Heart right ventricle (tissue), 16 donors: Measurements from ENCODE around the gene F12. TPM values are rescaled to one million over a fixed set of nuclear protein-coding genes. Genes with fewer than 3 reads are reported as not detected.

Experiments used
- ATAC-seq, 8 donors: fragments of 200-7000 bp; cut with Tn5 transposase; one replicate each; pipeline ENCODE4 v1.9.1; 2020; ENCODE audit warnings: mild to moderate bottlenecking in 8 of 8, moderate library complexity in 8 of 8, moderate number of reproducible peaks in 1 of 8
- DNase-seq, 2 donors: peaks; one replicate each; pipeline ENCODE4 v3.0.0-alpha.2; 2020
- H3K27ac ChIP-seq, 10 donors: fragments of 200-600 bp; sonication (generic) in 2 of 10; one replicate each; pipeline versions ENCODE4 v1.5.0 to v1.8.0; 2020 to 2022; ENCODE audit warnings: mild to moderate bottlenecking in 3 of 10
- H3K27me3 ChIP-seq, 7 donors: fragments of 200-600 bp; one replicate each; pipeline ENCODE4 v1.8.0; 2021 to 2022; ENCODE audit warnings: mild to moderate bottlenecking in 2 of 7
- H3K36me3 ChIP-seq, 9 donors: fragments of 200-600 bp; sonication (generic) in 1 of 9; one replicate each; pipeline versions ENCODE4 v1.5.0 to v1.8.0; 2020 to 2022; ENCODE audit warnings: mild to moderate bottlenecking in 2 of 9
- H3K4me1 ChIP-seq, 9 donors: fragments of 200-600 bp; sonication (generic) in 1 of 9; one replicate each; pipeline versions ENCODE4 v1.5.0 to v1.8.0; 2020 to 2022; ENCODE audit warnings: mild to moderate bottlenecking in 4 of 9
- H3K4me3 ChIP-seq, 10 donors: fragments of 200-600 bp; sonication (generic) in 2 of 10; one replicate each; pipeline versions ENCODE4 v1.5.0 to v1.8.0; 2020 to 2022; ENCODE audit warnings: mild to moderate bottlenecking in 7 of 10, moderate library complexity in 2 of 10
- H3K9me3 ChIP-seq, 11 donors: fragments of 200-600 bp in 10 of 11; sonication (generic) in 2 of 11; one replicate each; pipeline versions ENCODE4 v1.5.0 to v1.8.0; 2013 to 2022; ENCODE audit warnings: mild to moderate bottlenecking in 2 of 11, control low read depth in 1 of 11, moderate library complexity in 1 of 11
- CTCF ChIP-seq, 9 donors: fragments of 200-600 bp; sonication (generic) in 2 of 9; IDR thresholded peaks; one replicate each; pipeline versions ENCODE4 v1.5.0 to v1.8.0; 2021 to 2022; ENCODE audit warnings: antibody characterized with exemption in 9 of 9, mild to moderate bottlenecking in 5 of 9, moderate library complexity in 1 of 9
- WGBS, 2 donors: extraction: QIAGEN DNeasy Blood & Tissue Kit; methylation state at CpG; one replicate each; pipeline ENCODE4 v1.1.7; 2013; ENCODE audit warnings: inconsistent platforms in 1 of 2; 5-methylcytosine and 5-hydroxymethylcytosine counted together
- intact Hi-C, 10 donors: fragments of 100-400 bp; cut with DNase I; formaldehyde crosslinking; loops; one replicate each; pipeline versions ENCODE4 v1.11.1 to v1.14.2; 2022
- polyA plus RNA-seq, 2 donors: library from polyadenylated mRNA; stranded (reverse); fragments of 200-250 nt; gene quantifications; one replicate each; pipeline ENCODE4 v1.2.3, GENCODE V29; 2013
- total RNA-seq, 10 donors: library from RNA; stranded (reverse); fragmentation: NEBNext Ultra II Directional in 3 of 10; extraction: Animal tissue kit (Norgen Biotek cat#: 25700) in 3 of 10; gene quantifications; one replicate each; pipeline versions ENCODE4 v1.2.1 to v1.2.4, GENCODE V29; 2021 to 2023
- donor health status: Arrhythmogenic right ventricular cardiomyopathy.
- donor health status: ischemic (EF 13 %, LVEDD 7.1; RV severe dilation, severe dysfunction).
- donor health status: healthy with polysubstance abuse.
- donor health status: DM: no; HTN: yes; CAD: no.
- donor health status: DM: no; HTN: no; CAD: no.
- donor health status: ischemic (EF 25% LVEDD 6.9; RV normal size, moderate dysfunction).
- donor health status: ischemic (EF 25% LVEDD 5.7; RV mildly dilated, moderate dysfunction).
- donor health status: healthy.
- donor health status: DM: yes; HTN: yes; CAD: no.
- donor health status: Ischemic cardiomyopathy.
- donor health status: ischemic (EF 35%, LVEDD 5.7; RV mildly dilated, moderate dysfunction).
- donor health status: nonischemic (EF 11% LVEDD 7.7; RV severe dilation, severe dysfunction).
- donor health status: DM: yes; HTN: yes; CAD: no.
- donor health status: PGD.
- donor health status: ischemic (EF 29% LVEDD 5.4; RV normal size, mild dysfunction).
- donor health status: nonischemic (EF 23%, LVEDD 6.1; RV moderate dilation, normal function).

F12 gene
- total and polyA plus RNA-seq, 12 donors: 0.25 to 0.37 (median 0.28) TPM; not detected in 9

GRCh38 chr5:177437623-177438022 is 28.3 kb upstream of the F12 start:
- TF ChIP-seq CTCF (IDR thresholded peaks at IDR 0.05): no peak
- Histone ChIP-seq H3K27me3 (no peaks in the 10 kb centered on the region), H3K36me3 (peaks cover 0 to 100% (median 34%) of the 10 kb centered on the region in 9 donors), H3K4me3 (no peak overlapping the region), H3K9me3 (no peaks in the 10 kb centered on the region), H3K4me1 (peaks cover 0 to 12% (median 2%) of the 10 kb centered on the region in 9 donors), H3K27ac (no peak overlapping the region)
- ATAC-seq (no peak), DNase-seq (no peak)
- WGBS, 2 donors: 74 to 75% methylated on average over 4 of the region's 4 CpGs
- intact Hi-C loops: no loop called here

GRCh38 chr5:177435847-177436536 is 26.6 kb upstream of the F12 start:
- no peaks in the 10 kb centered on the region for H3K27me3 ChIP-seq
- no peak overlapping the region for H3K4me3 ChIP-seq
- WGBS, 2 donors: 94 to 96% methylated on average over 37 of the region's 37 CpGs
- ATAC-seq (no peak), DNase-seq (no peak)
- peaks cover 0 to 29% (median 18%) of the 10 kb centered on the region in 9 donors for H3K4me1 ChIP-seq
- peaks cover 0 to 100% (median 34%) of the 10 kb centered on the region in 9 donors for H3K36me3 ChIP-seq
- H3K27ac ChIP-seq: no peak overlapping the region
- intact Hi-C loops: no loop called here
- H3K9me3 ChIP-seq: no peaks in the 10 kb centered on the region
- TF ChIP-seq CTCF (IDR thresholded peaks at IDR 0.05): no peak

GRCh38 chr5:177434942-177435738 is 25.8 kb upstream of the F12 start:
- H3K9me3 ChIP-seq: no peaks in the 10 kb centered on the region
- H3K27ac ChIP-seq: no peak overlapping the region
- peaks cover 0 to 37% (median 19%) of the 10 kb centered on the region in 9 donors for H3K4me1 ChIP-seq
- TF ChIP-seq CTCF (IDR thresholded peaks at IDR 0.05): no peak
- ATAC-seq (no peak), DNase-seq (no peak)
- peaks cover 0 to 100% (median 34%) of the 10 kb centered on the region in 9 donors for H3K36me3 ChIP-seq
- WGBS, 2 donors: 95% methylated on average over 20 of the region's 20 CpGs
- no peaks in the 10 kb centered on the region for H3K27me3 ChIP-seq
- no peak overlapping the region for H3K4me3 ChIP-seq
- intact Hi-C loops: no loop called here

- no peak for ATAC-seq
- no peak for TF ChIP-seq CTCF (IDR thresholded peaks at IDR 0.05)
- H3K9me3 ChIP-seq: no peaks in the 10 kb centered on the region
- peaks cover 0 to 96% (median 34%) of the 10 kb centered on the region in 9 donors for H3K36me3 ChIP-seq
- H3K27ac ChIP-seq: no peak overlapping the region
- H3K4me1 ChIP-seq: peaks cover 0 to 44% (median 19%) of the 10 kb centered on the region in 9 donors
- WGBS, 2 donors: 93 to 95% methylated on average over 8 of the region's 8 CpGs
- intact Hi-C loops: no loop called here
- DNase-seq: no peak
- H3K4me3 ChIP-seq: no peak overlapping the region
- H3K27me3 ChIP-seq: no peaks in the 10 kb centered on the region
Measured at GRCh38 chr5:177434437-177434836, 25.1 kb upstream of the F12 start.
